Muscle layer of duodenum (tissue), 2 donors: ENCODE measurements around the gene RCC2.
"Not testable (repeated sequence)": the region's sequence is repeated elsewhere in the genome, so short reads cannot be mapped to it uniquely, and the experiment has no call there.

Source experiments
- H3K27ac ChIP-seq: one replicate; pipeline ENCODE4 v1.7.0; 2013; ENCODE audit warnings: mild to moderate bottlenecking, low read length
- H3K27me3 ChIP-seq: one replicate; pipeline ENCODE4 v1.7.0; 2013; ENCODE audit warnings: low read depth, mild to moderate bottlenecking, control low read depth, low read length
- H3K36me3 ChIP-seq, 2 donors: one replicate each; pipeline ENCODE4 v1.7.0; 2013; ENCODE audit warnings: low read length in 2 of 2, control low read depth in 1 of 2, mild to moderate bottlenecking in 1 of 2; ENCODE audit not compliant: insufficient read depth in 2 of 2, control insufficient read depth in 1 of 2
- H3K4me1 ChIP-seq, 2 donors: one replicate each; pipeline ENCODE4 v1.7.0; 2013; ENCODE audit warnings: low read length in 2 of 2, mild to moderate bottlenecking in 2 of 2, control low read depth in 1 of 2, moderate library complexity in 1 of 2; ENCODE audit not compliant: insufficient read depth in 2 of 2, control insufficient read depth in 1 of 2
- H3K4me3 ChIP-seq, 2 donors: one replicate each; pipeline ENCODE4 v1.7.0; 2013; ENCODE audit warnings: low read length in 2 of 2, low read depth in 1 of 2, mild to moderate bottlenecking in 1 of 2
- H3K9me3 ChIP-seq, 2 donors: one replicate each; pipeline ENCODE4 v1.7.0; 2013; ENCODE audit warnings: low read length in 2 of 2, control low read depth in 1 of 2, mild to moderate bottlenecking in 1 of 2; ENCODE audit not compliant: control insufficient read depth in 1 of 2
- donor health status: healthy.

The RCC2 gene

DNA sequence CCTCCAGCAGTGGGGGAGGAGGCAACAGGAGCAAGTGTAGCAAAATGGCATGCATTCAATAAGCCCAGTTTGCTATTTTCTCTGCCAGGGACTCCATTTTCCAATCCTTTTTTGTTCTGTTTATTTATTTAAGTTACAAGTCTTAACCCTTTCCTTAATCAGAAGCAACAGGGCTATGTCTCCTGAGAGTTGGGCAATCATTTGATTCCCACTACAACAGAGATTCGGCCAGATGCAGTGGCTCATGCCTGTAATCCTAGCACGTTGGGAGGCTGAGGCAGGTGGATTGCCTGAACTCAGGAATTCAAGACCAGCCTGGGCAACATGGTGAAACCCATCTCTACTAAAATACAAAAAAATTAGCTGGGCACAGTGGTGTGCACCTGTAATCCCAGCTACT is 25.5 kb downstream of the RCC2 start:
- Histone ChIP-seq H3K4me1 (no peaks in the 10 kb centered on the region), H3K36me3 (peaks cover 61 to 88% of the 10 kb centered on the region in 2 donors), H3K27ac (no peak overlapping the region), H3K27me3 (no peaks in the 10 kb centered on the region), H3K4me3 (no peak overlapping the region), H3K9me3 (no peaks in the 10 kb centered on the region)

DNA sequence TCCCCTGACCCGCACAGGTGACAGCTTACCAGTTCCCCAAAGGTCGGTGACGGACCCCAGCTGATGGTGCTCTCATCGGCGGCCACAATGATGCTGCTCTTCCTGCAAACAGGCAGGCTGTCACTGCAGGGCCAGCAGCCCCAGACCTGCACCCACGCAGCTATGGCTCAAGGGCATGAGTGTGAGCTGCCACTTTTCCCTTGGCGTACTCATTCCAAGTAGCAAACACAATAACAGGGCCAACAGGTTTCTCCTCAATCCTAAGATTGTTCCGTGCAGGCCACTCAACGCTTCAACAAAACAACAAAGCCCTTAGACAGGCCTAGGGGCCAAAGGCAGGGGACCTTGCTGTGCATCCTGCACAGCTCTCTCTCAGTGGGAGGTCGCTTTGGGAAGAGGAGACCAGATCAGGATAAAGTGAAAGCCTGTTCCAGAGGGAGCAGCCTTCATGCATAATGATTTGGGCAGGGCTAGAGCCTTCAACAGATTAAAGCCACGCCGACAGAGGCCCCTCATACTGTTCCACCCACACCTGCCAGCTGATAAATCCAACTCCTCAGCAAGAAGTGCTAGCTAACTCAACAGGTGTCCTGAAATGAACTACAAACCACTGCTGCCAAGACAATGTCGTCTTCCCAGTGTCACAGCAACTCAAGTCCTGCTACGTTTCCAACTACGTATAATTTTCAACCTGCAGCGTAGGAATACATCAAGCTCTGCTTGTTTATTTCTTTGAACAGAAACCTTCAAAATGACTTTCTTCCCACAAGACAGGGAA is 27.2 kb downstream of the RCC2 start:
- H3K4me3 ChIP-seq: no peak overlapping the region
- no peaks in the 10 kb centered on the region for H3K4me1 ChIP-seq
- no peaks in the 10 kb centered on the region for H3K9me3 ChIP-seq
- peaks cover 59 to 86% of the 10 kb centered on the region in 2 donors for H3K36me3 ChIP-seq
- H3K27ac ChIP-seq: no peak overlapping the region
- H3K27me3 ChIP-seq: no peaks in the 10 kb centered on the region

DNA sequence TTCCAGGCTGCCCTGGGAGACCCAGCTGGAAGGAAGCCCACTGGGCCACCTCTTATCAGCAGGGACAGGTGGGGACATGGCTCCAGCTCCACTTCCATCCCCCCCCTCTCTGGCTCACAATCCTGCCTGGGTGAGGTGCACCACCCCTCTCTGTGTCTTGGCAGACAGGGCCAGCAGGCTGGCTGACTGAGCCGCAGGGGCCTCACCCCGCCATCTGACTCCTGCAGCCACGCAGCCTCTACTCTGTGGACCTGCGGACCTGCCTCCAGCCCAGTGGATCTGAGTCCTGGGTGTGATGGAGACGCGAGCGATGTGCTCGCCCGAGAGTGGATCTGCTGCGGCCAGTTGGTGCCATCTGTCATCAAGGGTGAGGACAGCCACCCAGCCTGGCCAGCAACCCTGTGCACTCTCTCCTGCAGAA is 30.1 kb downstream of the RCC2 start:
- H3K36me3 ChIP-seq: peaks cover 41 to 61% of the 10 kb centered on the region in 2 donors
- no peaks in the 10 kb centered on the region for H3K4me1 ChIP-seq
- H3K27ac ChIP-seq: no peak overlapping the region
- no peaks in the 10 kb centered on the region for H3K9me3 ChIP-seq
- no peak overlapping the region for H3K4me3 ChIP-seq
- no peaks in the 10 kb centered on the region for H3K27me3 ChIP-seq

DNA sequence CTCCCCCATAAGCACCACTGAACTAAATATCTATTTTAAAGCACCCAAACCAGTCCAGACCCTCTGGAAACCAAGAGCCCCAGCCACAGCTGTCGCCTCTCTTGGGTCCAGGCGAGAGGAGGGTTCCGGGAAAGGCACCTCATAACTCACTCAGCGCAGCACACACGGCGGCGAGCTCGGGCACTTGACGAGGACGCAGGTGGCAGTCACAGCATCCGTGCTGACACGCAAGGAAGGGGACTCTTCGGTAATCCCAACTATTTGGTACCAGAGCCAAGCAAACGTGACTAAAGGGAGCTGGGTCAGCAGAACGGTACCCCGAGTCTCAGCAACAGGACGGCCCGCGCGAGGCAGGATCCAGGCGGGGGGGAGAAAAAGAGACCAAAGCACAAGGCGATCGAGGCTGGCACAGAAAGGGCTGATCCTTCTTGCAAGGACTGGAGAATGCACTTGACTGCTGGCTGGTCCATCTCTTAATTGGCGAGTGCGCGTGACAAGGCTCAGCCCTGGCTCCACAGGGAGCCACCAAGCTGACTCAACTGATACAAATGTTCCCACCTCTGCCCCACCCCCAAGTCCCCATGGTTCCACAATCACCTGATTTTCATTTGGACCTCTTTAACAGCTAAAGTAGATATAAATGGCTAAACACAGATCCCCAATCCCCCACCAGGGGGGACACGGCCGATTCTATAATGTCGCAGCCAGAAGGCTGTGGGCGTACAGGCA is 31.5 kb downstream of the RCC2 start:
- H3K4me3 ChIP-seq, H3K9me3 ChIP-seq, H3K27ac ChIP-seq, H3K27me3 ChIP-seq, H3K4me1 ChIP-seq: not testable (repeated sequence)
- peaks cover 29 to 47% of the 10 kb centered on the region in 2 donors for H3K36me3 ChIP-seq

DNA sequence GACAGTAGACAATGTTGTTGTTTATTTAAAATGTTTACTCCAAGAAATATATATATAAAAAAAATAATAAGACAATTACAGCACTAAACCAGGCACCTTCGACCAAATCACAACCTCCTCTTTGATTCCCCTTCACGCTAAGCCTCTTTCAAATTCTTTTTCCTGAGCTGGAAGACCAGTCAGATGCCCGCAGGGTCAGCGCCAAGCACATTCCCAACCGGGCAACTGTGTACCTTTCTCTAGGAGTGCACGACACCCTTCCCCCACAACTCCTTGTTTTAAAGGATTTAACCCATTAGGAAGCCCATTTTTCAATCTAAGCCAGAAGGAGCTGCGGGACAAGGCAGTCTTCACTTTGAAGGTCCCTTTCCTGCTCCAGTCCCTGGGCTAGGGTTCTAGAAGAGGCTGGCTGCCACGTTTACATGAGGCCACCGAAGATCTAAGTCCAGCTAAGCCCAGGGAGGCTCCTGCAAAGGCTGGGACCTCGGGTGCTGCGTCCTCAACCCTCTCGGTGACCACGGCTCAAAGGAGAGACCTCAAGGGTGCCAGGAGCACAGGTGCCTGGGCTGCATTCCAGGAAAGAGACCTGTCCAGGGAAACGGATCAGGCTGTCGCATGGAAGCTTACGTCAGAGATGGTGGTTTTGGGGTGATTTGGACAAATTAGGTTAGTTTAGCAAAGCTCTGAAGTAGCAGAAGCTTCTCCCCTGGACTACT is 32.6 kb downstream of the RCC2 start:
- not testable (repeated sequence) for H3K27me3 ChIP-seq, H3K4me1 ChIP-seq, H3K9me3 ChIP-seq, H3K4me3 ChIP-seq, H3K27ac ChIP-seq
- H3K36me3 ChIP-seq: peaks cover 18 to 37% of the 10 kb centered on the region in 2 donors

DNA sequence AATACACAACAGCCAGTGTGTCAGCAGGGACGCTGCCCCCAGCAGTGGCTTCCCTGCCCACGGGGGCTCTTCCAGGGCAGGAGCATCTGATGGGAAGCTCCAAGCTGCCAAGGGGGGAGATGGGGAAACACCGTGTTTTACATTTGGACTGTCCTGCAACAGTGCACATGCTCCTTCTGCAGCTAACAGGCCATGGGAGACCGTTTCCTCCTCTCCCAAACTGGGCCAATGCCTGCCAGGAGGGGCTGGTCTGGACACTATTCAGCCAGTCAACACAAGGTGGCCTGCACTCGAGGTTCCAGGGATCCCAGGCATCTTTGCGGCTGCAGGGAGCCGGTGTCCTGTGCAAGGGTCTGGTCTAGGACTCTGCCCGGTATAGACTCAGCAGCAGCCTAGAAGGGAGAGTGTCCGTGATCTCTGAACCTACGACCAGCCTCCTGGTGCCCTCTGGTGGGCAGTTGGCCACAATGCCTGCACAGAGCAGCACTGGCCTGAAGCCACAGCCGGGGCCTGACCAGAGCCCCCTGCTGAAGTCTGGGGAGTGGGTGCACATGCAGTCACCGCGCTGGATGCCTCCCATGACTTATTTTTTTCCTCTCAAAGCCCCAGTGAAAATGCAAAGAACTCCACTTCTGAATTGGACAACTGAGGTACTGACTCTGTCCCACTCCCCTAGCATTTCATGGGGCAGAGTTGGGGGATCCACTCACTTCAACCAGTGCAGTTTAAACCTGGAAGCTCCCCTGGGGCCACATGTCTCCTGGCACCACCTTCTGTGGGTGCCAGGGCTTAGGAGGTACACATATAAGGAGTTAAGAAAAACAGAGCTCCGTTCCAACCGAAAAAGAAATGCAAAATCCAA is 33.3 kb downstream of the RCC2 start:
- Histone ChIP-seq H3K4me3 (no peak overlapping the region), H3K27ac (no peak overlapping the region), H3K27me3 (no peaks in the 10 kb centered on the region), H3K4me1 (no peaks in the 10 kb centered on the region), H3K36me3 (peaks cover 12 to 34% of the 10 kb centered on the region in 2 donors), H3K9me3 (no peaks in the 10 kb centered on the region)

DNA sequence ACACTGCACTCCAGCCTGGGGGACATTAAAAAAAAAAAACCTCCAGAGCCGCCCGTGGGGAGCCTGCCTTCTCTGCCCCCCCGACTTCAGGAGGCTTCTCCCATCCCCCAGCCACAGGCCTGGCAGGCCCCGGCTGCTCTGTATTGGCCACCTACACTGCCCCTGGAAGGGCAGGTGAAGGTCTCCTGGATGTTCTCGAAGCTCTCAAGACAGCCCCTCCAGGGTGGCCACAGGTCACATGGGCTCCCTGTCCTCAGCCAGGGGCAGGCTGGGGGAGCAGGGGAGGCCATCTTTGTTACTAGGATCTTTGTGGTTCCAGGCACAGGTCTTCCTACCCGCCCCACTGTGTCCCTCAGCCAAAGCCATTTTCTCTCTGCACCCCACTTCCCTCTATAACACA is 34.7 kb downstream of the RCC2 start:
- Histone ChIP-seq H3K4me1 (no peaks in the 10 kb centered on the region), H3K9me3 (no peaks in the 10 kb centered on the region), H3K36me3 (peaks cover 9 to 21% of the 10 kb centered on the region in 2 donors), H3K4me3 (no peak overlapping the region), H3K27ac (no peak overlapping the region), H3K27me3 (no peaks in the 10 kb centered on the region)

DNA sequence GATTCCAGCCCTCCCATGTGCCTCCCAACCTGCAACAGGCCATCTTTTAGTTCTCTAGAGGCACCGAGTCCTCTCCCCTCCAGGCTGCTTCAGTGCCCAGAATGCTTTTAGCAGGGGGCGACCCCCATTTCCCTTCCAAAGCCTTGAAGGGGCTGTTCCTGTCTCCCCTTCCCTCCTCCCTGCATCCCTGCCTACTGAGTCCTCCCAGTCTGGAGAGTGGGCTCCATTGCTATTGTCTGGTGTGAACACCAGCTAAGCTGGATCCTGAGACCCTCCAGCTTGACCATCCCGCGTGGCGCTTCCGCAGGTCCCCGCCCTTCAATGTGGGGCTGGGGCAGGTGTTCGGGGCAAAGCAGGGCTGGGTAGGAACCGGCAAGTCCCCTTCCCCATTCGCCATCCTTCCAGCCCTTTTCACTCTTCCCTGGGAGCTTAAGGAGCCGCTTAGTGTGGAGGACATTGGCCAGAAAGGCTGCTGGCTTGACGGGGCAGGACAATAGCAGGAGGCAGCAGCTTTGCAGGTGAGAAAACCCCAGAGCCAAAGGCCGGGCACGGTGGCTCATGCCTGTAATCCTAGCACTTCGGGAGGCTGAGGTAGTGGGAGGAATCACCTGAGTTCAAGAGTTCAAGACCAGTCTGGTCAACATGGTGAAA is 35.3 kb downstream of the RCC2 start:
- Histone ChIP-seq H3K9me3 (no peaks in the 10 kb centered on the region), H3K27ac (no peak overlapping the region), H3K4me3 (no peak overlapping the region), H3K36me3 (peaks cover 5 to 14% of the 10 kb centered on the region in 2 donors), H3K4me1 (no peaks in the 10 kb centered on the region), H3K27me3 (no peaks in the 10 kb centered on the region)

DNA sequence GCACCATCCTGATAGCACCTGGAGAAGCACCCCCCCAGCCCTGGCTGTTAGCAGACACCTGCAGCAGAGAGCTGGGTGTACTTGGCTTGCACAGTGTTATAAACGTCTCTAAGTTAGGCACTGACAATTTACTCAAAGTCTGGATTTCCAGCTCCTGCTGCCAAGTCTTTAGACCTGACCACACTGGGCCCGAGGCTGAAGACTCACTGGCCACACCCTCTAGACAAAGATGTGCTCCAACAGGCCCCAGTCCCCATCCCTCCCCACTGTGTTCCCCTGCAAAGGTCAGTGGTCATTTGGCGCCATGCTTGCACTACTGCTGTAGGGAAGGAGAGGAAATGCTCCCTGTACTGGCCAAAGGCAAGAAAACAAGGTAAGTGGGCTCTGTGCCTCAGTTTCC is 36.4 kb downstream of the RCC2 start:
- Histone ChIP-seq H3K4me1 (no peaks in the 10 kb centered on the region), H3K9me3 (no peaks in the 10 kb centered on the region), H3K4me3 (no peak overlapping the region), H3K36me3 (peaks cover 0 to 3% of the 10 kb centered on the region in 2 donors), H3K27ac (no peak overlapping the region), H3K27me3 (no peaks in the 10 kb centered on the region)

DNA sequence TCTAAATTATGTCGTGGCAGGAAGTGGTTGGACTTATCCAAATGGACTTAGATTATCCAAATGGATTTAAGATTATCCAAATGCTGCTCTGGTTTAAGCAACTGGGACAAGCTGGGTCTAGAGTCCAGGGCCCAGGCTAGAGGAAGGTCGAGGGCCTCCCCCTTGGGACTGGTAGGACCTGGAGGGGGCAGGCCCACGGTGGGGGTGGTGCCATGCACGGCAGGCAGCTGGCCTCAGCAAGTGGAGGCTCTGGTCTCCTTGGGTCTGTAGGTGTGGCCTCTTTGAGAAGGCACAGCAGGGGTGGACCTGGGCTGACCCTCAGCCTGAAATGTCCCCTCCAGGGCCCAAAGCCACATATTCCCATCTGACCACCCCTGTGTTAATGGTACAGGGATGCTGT is 37.6 kb downstream of the RCC2 start:
- H3K27ac ChIP-seq: no peak overlapping the region
- no peaks in the 10 kb centered on the region for H3K4me1 ChIP-seq
- no peaks in the 10 kb centered on the region for H3K27me3 ChIP-seq
- no peaks in the 10 kb centered on the region for H3K36me3 ChIP-seq
- no peak overlapping the region for H3K4me3 ChIP-seq
- no peaks in the 10 kb centered on the region for H3K9me3 ChIP-seq
